ENCODE measurements around the gene ARHGDIA.

Gene ARHGDIA

GRCh38 chr17:81901167-81902022 lies 30.3 kb upstream of the ARHGDIA start:
- WGBS, 2 experiments: 58 to 59% methylated on average over 21 of the region's 21 CpGs
- H3K27ac ChIP-seq (ENCODE audit: insufficient read depth, low read depth, low read length, poor library complexity, severe bottlenecking): no peak overlapping the region

GRCh38 chr17:81900181-81900820 lies 29.2 kb upstream of the ARHGDIA start:
- Histone ChIP-seq H3K27me3 (ENCODE audit: control insufficient read depth, insufficient read depth, low read length, poor library complexity, severe bottlenecking) (peaks cover 30% of the 10 kb centered on the region), H3K9me3 (ENCODE audit: control insufficient read depth, low read length) (no peaks in the 10 kb centered on the region), H3K4me1 (ENCODE audit: control insufficient read depth, insufficient read depth, low read length) (no peaks in the 10 kb centered on the region), H3K36me3 (ENCODE audit: control insufficient read depth, insufficient read depth, low read length) (peaks cover 22% of the 10 kb centered on the region), H3K4me3 (ENCODE audit: insufficient read depth, low read depth, low read length) (no peak overlapping the region), H3K27ac (ENCODE audit: insufficient read depth, low read depth, low read length, poor library complexity, severe bottlenecking) (no peak overlapping the region)
- WGBS, 2 experiments: 87 to 91% methylated on average over 18 of the region's 18 CpGs

More at GRCh38 chr17:81901167-81902022, 30.3 kb upstream of the ARHGDIA start:
- Histone ChIP-seq H3K27me3 (ENCODE audit: control insufficient read depth, insufficient read depth, low read length, poor library complexity, severe bottlenecking) (peaks cover 30% of the 10 kb centered on the region), H3K9me3 (ENCODE audit: control insufficient read depth, low read length) (no peaks in the 10 kb centered on the region), H3K4me1 (ENCODE audit: control insufficient read depth, insufficient read depth, low read length) (no peaks in the 10 kb centered on the region), H3K4me3 (ENCODE audit: insufficient read depth, low read depth, low read length) (peak overlapping the region; percentile 16), H3K36me3 (ENCODE audit: control insufficient read depth, insufficient read depth, low read length) (peaks cover 22% of the 10 kb centered on the region)

GRCh38 chr17:81899514-81900166 lies 28.5 kb upstream of the ARHGDIA start:
- Histone ChIP-seq H3K27me3 (ENCODE audit: control insufficient read depth, insufficient read depth, low read length, poor library complexity, severe bottlenecking) (peaks cover 30% of the 10 kb centered on the region), H3K9me3 (ENCODE audit: control insufficient read depth, low read length) (no peaks in the 10 kb centered on the region), H3K4me3 (ENCODE audit: insufficient read depth, low read depth, low read length) (no peak overlapping the region), H3K36me3 (ENCODE audit: control insufficient read depth, insufficient read depth, low read length) (peaks cover 22% of the 10 kb centered on the region), H3K27ac (ENCODE audit: insufficient read depth, low read depth, low read length, poor library complexity, severe bottlenecking) (no peak overlapping the region), H3K4me1 (ENCODE audit: control insufficient read depth, insufficient read depth, low read length) (no peaks in the 10 kb centered on the region)
- WGBS, 2 experiments: 94 to 95% methylated on average over 22 of the region's 22 CpGs

- H3K9me3 ChIP-seq (ENCODE audit: control insufficient read depth, low read length): no peaks in the 10 kb centered on the region
- no peak overlapping the region for H3K4me3 ChIP-seq (ENCODE audit: insufficient read depth, low read depth, low read length)
- no peaks in the 10 kb centered on the region for H3K4me1 ChIP-seq (ENCODE audit: control insufficient read depth, insufficient read depth, low read length)
- 92 to 93% methylated on average over 9 of the region's 9 CpGs for WGBS, 2 experiments
- H3K27me3 ChIP-seq (ENCODE audit: control insufficient read depth, insufficient read depth, low read length, poor library complexity, severe bottlenecking): peaks cover 30% of the 10 kb centered on the region
- H3K36me3 ChIP-seq (ENCODE audit: control insufficient read depth, insufficient read depth, low read length): peaks cover 26% of the 10 kb centered on the region
- H3K27ac ChIP-seq (ENCODE audit: insufficient read depth, low read depth, low read length, poor library complexity, severe bottlenecking): no peak overlapping the region
These were observed 27.7 kb upstream of the ARHGDIA start for GRCh38 chr17:81898885-81899284.

GRCh38 chr17:81898029-81898866 lies 27.1 kb upstream of the ARHGDIA start:
- Histone ChIP-seq H3K27me3 (ENCODE audit: control insufficient read depth, insufficient read depth, low read length, poor library complexity, severe bottlenecking) (peaks cover 27% of the 10 kb centered on the region), H3K36me3 (ENCODE audit: control insufficient read depth, insufficient read depth, low read length) (peaks cover 26% of the 10 kb centered on the region), H3K27ac (ENCODE audit: insufficient read depth, low read depth, low read length, poor library complexity, severe bottlenecking) (no peak overlapping the region), H3K4me1 (ENCODE audit: control insufficient read depth, insufficient read depth, low read length) (no peaks in the 10 kb centered on the region), H3K9me3 (ENCODE audit: control insufficient read depth, low read length) (no peaks in the 10 kb centered on the region), H3K4me3 (ENCODE audit: insufficient read depth, low read depth, low read length) (no peak overlapping the region)
- WGBS, 2 experiments: 94 to 96% methylated on average over 19 of the region's 19 CpGs

- H3K27me3 ChIP-seq (ENCODE audit: control insufficient read depth, insufficient read depth, low read length, poor library complexity, severe bottlenecking): no peaks in the 10 kb centered on the region
- H3K9me3 ChIP-seq (ENCODE audit: control insufficient read depth, low read length): no peaks in the 10 kb centered on the region
- peaks cover 1% of the 10 kb centered on the region for H3K4me1 ChIP-seq (ENCODE audit: control insufficient read depth, insufficient read depth, low read length)
- H3K4me3 ChIP-seq (ENCODE audit: insufficient read depth, low read depth, low read length): no peak overlapping the region
- H3K27ac ChIP-seq (ENCODE audit: insufficient read depth, low read depth, low read length, poor library complexity, severe bottlenecking): no peak overlapping the region
- H3K36me3 ChIP-seq (ENCODE audit: control insufficient read depth, insufficient read depth, low read length): peaks cover 26% of the 10 kb centered on the region
- 93 to 95% methylated on average over 11 of the region's 11 CpGs for WGBS, 2 experiments
These were observed 24.3 kb upstream of the ARHGDIA start for GRCh38 chr17:81895400-81895799.

- H3K36me3 ChIP-seq (ENCODE audit: control insufficient read depth, insufficient read depth, low read length): peaks cover 35% of the 10 kb centered on the region
- no peak overlapping the region for H3K27ac ChIP-seq (ENCODE audit: insufficient read depth, low read depth, low read length, poor library complexity, severe bottlenecking)
- 0% methylated on average over 40 of the region's 40 CpGs for WGBS, 2 experiments
- H3K9me3 ChIP-seq (ENCODE audit: control insufficient read depth, low read length): no peaks in the 10 kb centered on the region
- peaks cover 7% of the 10 kb centered on the region for H3K4me1 ChIP-seq (ENCODE audit: control insufficient read depth, insufficient read depth, low read length)
- peak overlapping the region; percentile 81 for H3K4me3 ChIP-seq (ENCODE audit: insufficient read depth, low read depth, low read length)
- no peaks in the 10 kb centered on the region for H3K27me3 ChIP-seq (ENCODE audit: control insufficient read depth, insufficient read depth, low read length, poor library complexity, severe bottlenecking)
These were observed 20.1 kb upstream of the ARHGDIA start for GRCh38 chr17:81891303-81891552.

GRCh38 chr17:81890447-81891302 lies 19.5 kb upstream of the ARHGDIA start:
- H3K27ac ChIP-seq (ENCODE audit: insufficient read depth, low read depth, low read length, poor library complexity, severe bottlenecking): no peak overlapping the region
- H3K9me3 ChIP-seq (ENCODE audit: control insufficient read depth, low read length): no peaks in the 10 kb centered on the region
- no peaks in the 10 kb centered on the region for H3K27me3 ChIP-seq (ENCODE audit: control insufficient read depth, insufficient read depth, low read length, poor library complexity, severe bottlenecking)
- H3K4me3 ChIP-seq (ENCODE audit: insufficient read depth, low read depth, low read length): peak overlapping the region; percentile 81
- WGBS, 2 experiments: 11 to 12% methylated on average over 69 of the region's 69 CpGs
- peaks cover 7% of the 10 kb centered on the region for H3K4me1 ChIP-seq (ENCODE audit: control insufficient read depth, insufficient read depth, low read length)
- peaks cover 35% of the 10 kb centered on the region for H3K36me3 ChIP-seq (ENCODE audit: control insufficient read depth, insufficient read depth, low read length)

GRCh38 chr17:81889602-81890001 lies 18.5 kb upstream of the ARHGDIA start:
- H3K27ac ChIP-seq (ENCODE audit: insufficient read depth, low read depth, low read length, poor library complexity, severe bottlenecking): no peak overlapping the region
- peaks cover 7% of the 10 kb centered on the region for H3K4me1 ChIP-seq (ENCODE audit: control insufficient read depth, insufficient read depth, low read length)
- WGBS, 2 experiments: 94 to 97% methylated on average over 9 of the region's 9 CpGs
- no peak overlapping the region for H3K4me3 ChIP-seq (ENCODE audit: insufficient read depth, low read depth, low read length)
- H3K9me3 ChIP-seq (ENCODE audit: control insufficient read depth, low read length): no peaks in the 10 kb centered on the region
- no peaks in the 10 kb centered on the region for H3K27me3 ChIP-seq (ENCODE audit: control insufficient read depth, insufficient read depth, low read length, poor library complexity, severe bottlenecking)
- H3K36me3 ChIP-seq (ENCODE audit: control insufficient read depth, insufficient read depth, low read length): peaks cover 35% of the 10 kb centered on the region
